Neural crest cell (in vitro differentiated cells): ENCODE data around the gene ZSWIM2. TPM values are rescaled to one million over a fixed set of nuclear protein-coding genes. Genes with fewer than 3 reads are reported as not detected.

Experiments used
- DNase-seq: peaks from one replicate; pipeline ENCODE4 v3.0.0; 2021; ENCODE audit warnings: low read depth, mixed read lengths, low spot score
- H3K27ac Mint-ChIP-seq: one replicate; pipeline ENCODE4 v1.8.0; 2021; ENCODE audit warnings: mild to moderate bottlenecking, mixed read lengths; ENCODE audit not compliant: unreplicated experiment
- H3K27me3 Mint-ChIP-seq: 2 replicates; pipeline ENCODE4 v1.8.0; 2021; ENCODE audit warnings: low read depth, mild to moderate bottlenecking, mixed read lengths
- H3K36me3 Mint-ChIP-seq: 2 replicates; pipeline ENCODE4 v1.8.0; 2021; ENCODE audit warnings: low read depth, mild to moderate bottlenecking, mixed read lengths
- H3K4me1 Mint-ChIP-seq: 2 replicates; pipeline ENCODE4 v1.8.0; 2021; ENCODE audit warnings: mixed read lengths
- H3K4me3 Mint-ChIP-seq: one replicate; pipeline ENCODE4 v1.8.0; 2021; ENCODE audit warnings: mild to moderate bottlenecking, mixed read lengths
- H3K9me3 Mint-ChIP-seq: 2 replicates; pipeline ENCODE4 v1.8.0; 2021; ENCODE audit warnings: mixed read lengths
- total RNA-seq: library from RNA; stranded (reverse); gene quantifications from 2 replicates; pipeline ENCODE4 v1.2.1, GENCODE V29; 2021
- TF ChIP-seq, protein P1 (sequence below): fragments of 200-600 bp; sonication (generic); conservative IDR thresholded peaks from 2 replicates; pipeline ENCODE4 v1.5.0; 2021; ENCODE audit warnings: antibody characterized with exemption, mild to moderate bottlenecking

ZSWIM2 gene
- total RNA-seq, 1 donor from 2014 or later, result not detected

DNA sequence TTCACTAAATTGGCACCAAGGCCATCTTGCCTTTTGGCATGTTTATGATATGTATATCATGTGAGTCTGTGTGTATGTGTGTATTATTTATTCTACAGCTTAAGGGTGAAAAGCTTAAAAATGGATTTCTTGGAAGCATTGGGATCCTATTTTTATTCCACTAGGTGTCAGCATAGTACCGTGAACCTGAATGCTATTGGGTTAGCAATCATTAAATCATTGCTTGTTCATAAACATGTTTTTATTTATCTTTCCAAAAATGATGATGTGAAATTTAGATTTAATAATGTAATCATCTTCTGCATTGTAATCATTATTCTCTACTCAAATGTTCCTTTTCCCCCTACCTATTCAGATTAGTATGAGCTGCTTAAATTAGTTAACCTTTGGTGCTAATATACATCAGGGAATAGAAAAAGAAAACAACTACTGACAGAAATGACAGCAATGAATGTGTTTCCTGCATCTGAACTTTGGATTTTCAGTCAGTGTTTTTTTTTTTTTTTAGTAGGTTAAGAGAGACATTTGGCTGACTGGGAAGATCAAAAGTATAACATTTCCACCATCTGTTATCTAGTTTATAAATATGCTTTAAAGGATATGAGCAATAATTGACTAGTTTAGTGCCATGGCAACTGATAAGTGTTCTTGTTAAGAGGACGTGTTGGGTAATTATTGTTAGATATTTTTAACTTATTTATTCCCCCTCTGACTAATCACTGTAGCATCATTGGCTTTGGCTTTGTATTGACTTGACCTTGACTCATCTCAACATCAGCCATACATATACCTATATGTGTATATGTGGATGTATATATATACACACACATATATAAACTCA lies 14.1 kb upstream of the ZSWIM2 start:
- Mint-ChIP-seq H3K4me1 (no peaks in the 10 kb centered on the region), H3K36me3 (no peaks in the 10 kb centered on the region), H3K4me3 (no peak overlapping the region), H3K9me3 (peaks cover 4% of the 10 kb centered on the region), H3K27ac (no peak overlapping the region), H3K27me3 (no peaks in the 10 kb centered on the region)
- TF ChIP-seq, protein P1, sequence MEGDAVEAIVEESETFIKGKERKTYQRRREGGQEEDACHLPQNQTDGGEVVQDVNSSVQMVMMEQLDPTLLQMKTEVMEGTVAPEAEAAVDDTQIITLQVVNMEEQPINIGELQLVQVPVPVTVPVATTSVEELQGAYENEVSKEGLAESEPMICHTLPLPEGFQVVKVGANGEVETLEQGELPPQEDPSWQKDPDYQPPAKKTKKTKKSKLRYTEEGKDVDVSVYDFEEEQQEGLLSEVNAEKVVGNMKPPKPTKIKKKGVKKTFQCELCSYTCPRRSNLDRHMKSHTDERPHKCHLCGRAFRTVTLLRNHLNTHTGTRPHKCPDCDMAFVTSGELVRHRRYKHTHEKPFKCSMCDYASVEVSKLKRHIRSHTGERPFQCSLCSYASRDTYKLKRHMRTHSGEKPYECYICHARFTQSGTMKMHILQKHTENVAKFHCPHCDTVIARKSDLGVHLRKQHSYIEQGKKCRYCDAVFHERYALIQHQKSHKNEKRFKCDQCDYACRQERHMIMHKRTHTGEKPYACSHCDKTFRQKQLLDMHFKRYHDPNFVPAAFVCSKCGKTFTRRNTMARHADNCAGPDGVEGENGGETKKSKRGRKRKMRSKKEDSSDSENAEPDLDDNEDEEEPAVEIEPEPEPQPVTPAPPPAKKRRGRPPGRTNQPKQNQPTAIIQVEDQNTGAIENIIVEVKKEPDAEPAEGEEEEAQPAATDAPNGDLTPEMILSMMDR, result peak; percentile 93
- no peak for DNase-seq

DNA sequence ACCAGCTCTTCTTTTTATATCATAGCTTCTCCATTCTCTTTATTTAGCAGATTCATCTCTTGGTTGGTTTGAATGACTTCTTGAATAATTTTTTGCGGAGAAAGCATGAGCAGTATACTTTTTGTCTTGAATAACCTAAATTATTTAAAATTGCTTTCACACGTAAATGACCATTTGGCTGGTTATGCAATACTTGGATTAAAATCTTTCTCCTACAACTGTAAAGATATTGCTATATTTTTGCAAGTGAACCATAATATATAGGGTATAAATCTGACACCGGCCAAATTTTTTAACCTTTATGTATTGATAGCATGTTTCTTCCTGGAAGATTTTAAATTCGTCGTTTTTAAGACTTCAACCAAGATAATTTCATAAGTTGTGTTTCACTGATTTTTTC lies 6.2 kb upstream of the ZSWIM2 start:
- TF ChIP-seq, protein P1, result no peak
- Mint-ChIP-seq H3K4me3 (no peak overlapping the region), H3K9me3 (peaks cover 3% of the 10 kb centered on the region), H3K27me3 (no peaks in the 10 kb centered on the region), H3K36me3 (peaks cover 3% of the 10 kb centered on the region), H3K4me1 (peaks cover 3% of the 10 kb centered on the region), H3K27ac (no peak overlapping the region)
- DNase-seq, result no peak

DNA sequence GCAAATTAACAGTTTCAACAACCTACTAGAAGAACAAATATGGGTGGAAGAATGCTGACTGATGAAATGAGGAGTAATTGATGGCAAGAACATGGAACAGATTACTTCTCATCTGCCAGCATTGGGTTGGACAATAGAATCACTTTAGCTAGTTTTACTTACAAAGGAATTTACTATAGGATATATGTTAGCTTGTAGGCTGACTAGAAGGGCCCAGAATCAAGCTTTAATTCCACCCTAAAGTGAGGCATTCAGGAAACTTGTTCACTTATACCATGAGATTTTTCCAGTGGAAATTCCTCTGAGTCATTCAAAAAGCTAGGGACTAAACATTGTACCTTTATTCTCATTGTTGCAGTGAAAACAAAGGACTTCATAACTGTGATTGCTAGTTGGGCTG lies 5.0 kb upstream of the ZSWIM2 start:
- Mint-ChIP-seq H3K4me1 (peaks cover 12% of the 10 kb centered on the region), H3K9me3 (peaks cover 3% of the 10 kb centered on the region), H3K27ac (no peak overlapping the region), H3K4me3 (no peak overlapping the region), H3K36me3 (peaks cover 3% of the 10 kb centered on the region), H3K27me3 (no peaks in the 10 kb centered on the region)
- no peak for DNase-seq
- TF ChIP-seq, protein P1, result no peak

DNA sequence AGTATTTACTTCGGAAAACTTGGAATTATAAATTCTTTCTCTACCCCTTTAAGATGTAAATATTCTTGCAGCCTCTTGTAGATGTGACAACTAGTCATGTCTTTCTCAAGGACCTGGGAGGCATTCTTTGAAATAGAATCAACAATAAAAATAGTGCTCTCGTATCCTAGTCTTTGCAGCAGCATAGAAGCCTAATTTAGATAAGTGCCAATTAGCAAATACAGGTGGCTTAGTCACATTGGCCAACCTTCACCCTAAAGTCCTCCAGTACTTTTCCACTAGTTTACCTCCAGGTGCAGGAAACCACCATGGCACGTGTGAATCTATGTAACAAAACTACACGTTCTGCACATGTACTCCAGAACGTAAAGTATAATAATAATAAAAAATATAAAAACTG lies 3.5 kb upstream of the ZSWIM2 start:
- no peak overlapping the region for H3K27ac Mint-ChIP-seq
- H3K36me3 Mint-ChIP-seq, result peaks cover 3% of the 10 kb centered on the region
- TF ChIP-seq, protein P1, result no peak
- no peaks in the 10 kb centered on the region for H3K27me3 Mint-ChIP-seq
- no peak for DNase-seq
- peaks cover 19% of the 10 kb centered on the region for H3K4me1 Mint-ChIP-seq
- H3K9me3 Mint-ChIP-seq, result peaks cover 3% of the 10 kb centered on the region
- H3K4me3 Mint-ChIP-seq, result no peak overlapping the region

DNA sequence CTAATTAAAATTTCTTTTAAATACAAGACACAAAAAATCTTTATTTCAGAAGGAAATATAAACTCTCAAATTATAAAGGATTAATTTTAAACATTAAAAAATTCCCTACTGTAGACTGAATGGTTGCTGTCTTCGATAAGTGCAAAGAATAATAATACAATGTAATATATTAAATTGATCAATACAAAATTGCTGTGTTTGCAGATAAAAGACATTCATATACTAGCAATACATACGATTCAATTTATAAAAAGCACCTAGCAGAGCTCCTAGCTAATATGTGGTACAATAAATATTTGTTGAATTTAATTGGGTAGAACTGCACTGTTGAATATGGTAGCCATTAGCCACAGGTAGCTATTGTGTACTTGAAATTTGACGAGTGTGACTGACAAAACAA lies 6.6 kb downstream of the ZSWIM2 start:
- Mint-ChIP-seq H3K27me3 (no peaks in the 10 kb centered on the region), H3K36me3 (no peaks in the 10 kb centered on the region), H3K4me1 (peaks cover 8% of the 10 kb centered on the region), H3K9me3 (no peaks in the 10 kb centered on the region), H3K4me3 (no peak overlapping the region), H3K27ac (no peak overlapping the region)
- TF ChIP-seq, protein P1, result no peak
- DNase-seq, result no peak
